ENCODE measurements around the gene CTNS.

Gene CTNS

DNA sequence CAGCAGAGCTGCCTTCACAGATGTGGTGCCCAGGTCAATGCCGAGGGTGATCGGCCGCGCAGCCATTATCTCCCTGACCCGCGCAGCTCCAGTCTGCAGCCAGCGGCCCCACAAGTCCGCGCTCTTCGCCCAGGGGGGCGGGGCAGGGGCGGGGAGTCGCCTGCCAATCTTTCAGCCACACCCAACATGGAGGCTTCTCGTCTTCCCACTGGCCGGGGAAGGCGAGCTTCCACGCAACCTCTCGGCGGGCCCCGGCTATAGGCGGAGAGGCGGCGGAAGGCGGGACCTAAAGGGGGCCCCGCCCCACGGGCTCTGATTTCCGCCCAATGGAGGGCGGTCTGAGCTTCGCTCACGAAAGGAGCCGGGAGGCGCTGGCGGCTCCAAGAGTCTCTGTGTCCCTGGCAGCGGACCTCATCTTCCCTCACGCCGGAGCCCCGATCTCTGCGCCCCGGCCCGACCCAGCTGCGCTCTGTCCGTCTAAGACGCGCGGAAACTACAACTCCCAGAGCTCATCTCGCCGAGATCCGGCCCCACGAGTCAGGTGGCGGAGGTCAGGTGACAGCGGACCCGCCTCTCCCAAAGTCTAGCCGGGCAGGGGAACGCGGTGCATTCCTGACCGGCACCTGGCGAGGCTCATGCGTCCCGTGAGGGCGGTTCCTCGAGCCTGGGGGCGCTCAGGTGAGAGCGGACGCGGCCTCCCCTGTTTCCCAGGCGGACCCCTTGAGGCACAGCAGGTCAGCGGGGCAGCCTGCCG, at the start of gene CTNS, which contains the start of gene SHPK:
Gene CTNS, plus strand, starts transcription at position 607 of the 754 bp plus-strand sequence. CDS start 3,447 bp downstream, outside the sequence.
Gene SHPK, minus strand, starts transcription at position 97 of the 754 bp plus-strand sequence. Its CDS starts 31 bp downstream, at position 66.
- peak; percentile 86 for DNase-seq

DNA sequence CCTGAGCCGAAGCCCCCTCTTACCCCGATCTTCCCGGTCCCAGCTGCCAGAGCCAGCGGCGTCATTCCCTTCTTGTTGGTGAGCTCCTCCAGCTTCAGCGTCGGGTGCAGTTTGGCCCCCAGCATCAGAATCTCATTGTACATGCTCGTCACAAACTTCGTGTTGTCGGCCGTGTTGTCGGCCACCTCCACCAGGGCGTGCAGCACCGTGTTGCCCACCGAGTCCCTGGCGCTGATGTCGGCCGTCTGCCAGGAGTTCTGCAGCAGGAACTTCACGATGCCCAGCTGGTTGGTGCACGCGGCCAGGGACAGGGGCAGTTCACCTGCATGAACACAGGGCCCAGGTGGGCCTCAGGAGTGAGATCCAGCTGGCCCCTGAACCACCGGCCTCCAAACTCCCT, 46.8 kb upstream of the CTNS start:
- no peak for DNase-seq

DNA sequence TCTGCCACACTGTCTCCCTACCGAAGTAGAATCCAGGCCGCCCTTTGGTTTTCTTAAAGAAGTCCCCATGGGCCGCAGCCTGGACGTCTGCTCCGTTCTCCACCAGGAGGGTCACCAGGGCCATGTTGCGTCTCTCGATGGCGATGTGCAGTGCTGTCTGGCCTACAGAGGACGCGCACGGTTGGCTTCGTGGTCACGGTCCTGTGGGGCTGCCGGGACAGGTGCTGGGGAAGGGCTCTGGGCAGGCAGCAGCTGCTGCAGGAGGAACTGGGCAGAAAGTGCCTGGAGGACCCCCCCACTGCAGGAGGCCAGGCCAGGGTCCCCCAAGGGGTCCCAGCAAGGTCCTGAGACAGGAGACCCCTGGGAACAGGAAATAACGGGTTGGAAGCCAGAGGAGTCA, 46.3 kb upstream of the CTNS start:
- DNase-seq, result no peak

DNA sequence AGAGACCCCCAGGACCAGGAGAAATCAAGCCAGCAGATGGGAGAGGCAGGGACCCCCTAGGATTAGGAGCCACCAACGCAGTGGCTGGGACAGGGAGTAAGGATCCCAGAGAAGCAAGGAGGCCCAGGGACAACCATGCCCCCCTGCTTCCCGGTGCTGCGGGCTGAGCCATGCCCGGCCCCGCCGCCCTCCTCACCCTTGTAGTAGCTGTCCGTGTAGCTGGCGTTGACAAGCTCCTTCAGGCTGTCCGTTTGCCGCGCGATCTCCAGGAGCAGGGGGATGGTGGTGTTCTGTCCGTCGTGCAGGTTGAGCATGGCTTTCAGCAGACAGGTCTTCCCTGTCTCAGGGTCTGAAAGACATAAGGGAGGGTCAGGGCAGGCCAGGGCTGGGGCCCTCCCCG, 45.8 kb upstream of the CTNS start:
- DNase-seq, result no peak

DNA sequence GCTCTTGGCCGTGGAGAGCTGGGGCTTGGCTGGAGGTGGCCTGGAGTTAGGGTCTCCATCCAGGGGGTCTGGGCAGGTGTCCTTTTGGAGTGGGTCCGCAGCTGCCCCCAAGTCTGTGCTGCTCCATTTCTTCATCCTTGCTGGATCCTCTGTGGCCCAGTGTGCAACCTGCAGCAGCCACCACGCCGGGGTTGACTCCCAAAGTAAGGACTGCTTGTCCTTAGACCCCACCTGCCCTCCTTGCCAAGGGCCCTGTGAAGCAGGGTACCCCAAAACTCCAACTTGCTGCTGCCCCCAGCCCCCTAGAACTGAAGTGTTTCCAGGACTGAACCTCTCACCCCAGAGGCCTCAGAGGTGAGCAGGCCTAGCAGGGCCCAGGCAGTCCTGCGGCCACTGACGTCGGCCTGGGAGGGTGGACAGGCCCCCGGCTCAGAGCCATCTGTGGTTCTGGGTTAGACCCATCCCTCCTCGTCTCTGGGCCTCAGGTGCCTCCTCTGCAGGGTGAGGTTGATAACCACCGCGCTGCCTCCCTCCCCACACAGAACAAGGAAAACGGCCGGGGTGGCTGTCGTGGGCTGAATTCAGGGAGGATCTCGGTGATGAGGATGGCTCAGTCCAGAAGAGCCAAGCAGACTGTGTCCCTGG, 44.2 kb upstream of the CTNS start:
- no peak for DNase-seq

DNA sequence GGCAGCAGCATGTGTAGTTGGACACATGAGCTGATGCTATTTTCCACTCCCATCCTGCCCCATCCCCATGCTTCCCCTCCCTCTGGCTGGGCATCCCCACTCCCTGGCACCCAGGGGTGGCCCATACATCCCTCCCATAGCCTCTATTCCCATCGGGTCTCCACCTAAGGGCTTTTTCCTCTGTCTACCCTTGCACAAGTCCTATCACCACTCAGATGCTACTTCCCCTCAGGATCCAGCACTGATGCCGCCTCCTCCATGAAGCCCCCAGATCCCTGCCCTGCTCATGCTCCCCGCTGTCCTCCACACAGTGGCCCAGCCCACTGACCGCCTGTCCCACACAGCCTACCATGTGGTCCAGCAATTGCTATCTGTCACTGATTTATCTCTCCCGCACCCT, 43.2 kb upstream of the CTNS start:
- DNase-seq, result no peak

DNA sequence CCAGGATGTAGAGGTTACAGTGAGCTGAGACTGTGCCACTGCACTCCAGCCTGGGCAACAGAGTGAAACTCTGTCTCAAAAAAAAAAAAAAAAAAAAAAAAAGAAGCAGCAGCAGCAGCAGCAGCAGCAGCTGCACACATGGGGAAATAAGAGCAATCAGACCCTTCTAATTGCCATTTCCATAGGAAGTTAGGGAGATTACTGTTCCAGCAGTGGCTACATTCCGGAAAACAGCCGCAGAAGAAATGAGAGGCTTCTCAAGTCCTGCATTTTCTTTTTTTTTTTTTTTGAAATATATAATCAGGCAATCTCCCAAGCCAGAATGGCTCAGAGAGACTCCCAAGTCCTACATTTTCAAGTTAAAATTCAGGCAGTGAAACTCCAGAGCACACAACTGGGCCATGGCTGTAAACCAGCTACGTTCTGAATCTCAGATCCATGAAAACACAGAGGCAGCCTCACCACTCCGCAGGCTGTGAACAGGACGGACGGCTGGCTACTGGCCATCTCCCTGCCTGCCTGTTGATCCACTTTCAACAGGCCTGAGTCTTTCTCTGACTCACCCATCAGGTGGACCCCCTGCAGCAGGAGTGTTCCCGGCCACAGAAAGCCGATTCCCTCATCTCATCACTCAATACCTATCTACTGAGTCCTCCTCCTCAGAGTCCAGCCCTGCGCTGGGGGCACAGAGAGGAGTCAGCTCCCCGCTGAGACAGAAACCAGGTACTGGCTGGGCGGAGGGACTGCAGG, 42.3 kb upstream of the CTNS start:
- DNase-seq, result no peak

DNA sequence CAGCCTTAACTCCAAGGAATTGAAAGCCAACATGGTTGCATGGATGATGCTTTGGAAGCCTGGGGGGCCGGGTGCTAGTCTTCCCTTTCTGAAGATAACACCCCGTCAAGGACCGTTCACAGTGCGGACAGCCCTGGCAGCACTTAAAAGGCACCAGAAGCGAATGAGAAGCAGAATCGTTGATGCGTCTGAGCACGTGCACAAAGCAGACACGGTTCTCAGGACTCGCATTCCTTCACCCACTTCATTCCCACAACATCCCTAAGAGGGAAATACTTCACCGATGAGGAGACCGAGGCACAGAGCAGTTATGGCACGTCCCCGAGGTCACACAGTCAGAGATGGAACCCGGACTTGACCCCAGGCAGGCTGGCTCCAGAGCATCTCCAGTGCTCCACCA, 41.6 kb upstream of the CTNS start:
- DNase-seq, result no peak

DNA sequence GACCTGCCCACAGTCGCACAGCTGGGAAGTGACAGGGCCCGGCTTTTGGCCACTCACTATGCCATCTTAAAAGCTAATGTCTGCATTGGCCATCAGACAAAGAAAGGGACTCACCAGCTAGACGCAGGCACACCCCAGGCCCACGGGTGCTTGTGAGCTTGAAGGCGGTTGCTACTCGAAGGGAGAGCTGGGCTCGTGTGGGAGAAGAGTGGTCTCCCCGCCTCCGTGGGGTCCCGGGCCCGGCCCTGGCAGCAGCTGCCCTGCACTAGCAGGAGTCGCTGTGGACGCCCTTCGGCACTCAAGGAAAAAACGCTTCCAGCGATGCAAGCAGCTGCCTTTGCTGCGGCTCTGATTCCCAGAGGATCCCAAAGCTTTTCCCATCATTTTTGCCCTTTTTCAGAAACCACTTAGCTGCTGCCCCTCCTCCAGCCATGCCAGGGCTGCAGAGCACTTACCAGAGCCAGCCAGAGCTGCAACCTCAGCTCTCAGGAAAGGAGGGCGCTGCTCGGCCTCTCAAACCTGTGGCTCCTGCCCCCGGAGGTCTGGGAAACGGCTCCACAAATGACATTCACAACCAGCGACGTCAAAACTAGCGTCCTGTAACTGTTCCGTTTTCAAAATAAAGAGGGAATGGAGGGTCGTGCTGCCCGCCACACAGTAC, 39.6 kb upstream of the CTNS start:
- DNase-seq, result no peak

DNA sequence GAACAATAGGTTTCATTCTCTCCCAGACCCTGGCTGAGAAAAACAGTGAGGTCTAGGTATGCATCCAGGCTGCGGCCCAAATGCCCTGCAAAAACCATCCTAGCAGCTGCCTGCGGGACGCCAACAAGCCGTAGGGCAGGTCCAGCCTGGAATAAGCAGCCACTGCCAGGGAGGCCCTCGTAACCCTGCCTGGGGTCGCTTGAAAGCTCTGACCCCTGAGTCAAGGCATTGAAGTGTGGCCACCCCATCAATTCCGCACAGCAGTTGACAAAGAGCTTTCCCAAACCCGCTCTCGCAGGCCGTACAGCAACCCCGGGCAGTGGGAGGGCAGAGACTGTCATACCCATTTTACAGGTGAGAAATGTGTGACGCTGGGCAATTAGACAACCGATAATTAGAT, 38.5 kb upstream of the CTNS start:
- DNase-seq, result no peak

DNA sequence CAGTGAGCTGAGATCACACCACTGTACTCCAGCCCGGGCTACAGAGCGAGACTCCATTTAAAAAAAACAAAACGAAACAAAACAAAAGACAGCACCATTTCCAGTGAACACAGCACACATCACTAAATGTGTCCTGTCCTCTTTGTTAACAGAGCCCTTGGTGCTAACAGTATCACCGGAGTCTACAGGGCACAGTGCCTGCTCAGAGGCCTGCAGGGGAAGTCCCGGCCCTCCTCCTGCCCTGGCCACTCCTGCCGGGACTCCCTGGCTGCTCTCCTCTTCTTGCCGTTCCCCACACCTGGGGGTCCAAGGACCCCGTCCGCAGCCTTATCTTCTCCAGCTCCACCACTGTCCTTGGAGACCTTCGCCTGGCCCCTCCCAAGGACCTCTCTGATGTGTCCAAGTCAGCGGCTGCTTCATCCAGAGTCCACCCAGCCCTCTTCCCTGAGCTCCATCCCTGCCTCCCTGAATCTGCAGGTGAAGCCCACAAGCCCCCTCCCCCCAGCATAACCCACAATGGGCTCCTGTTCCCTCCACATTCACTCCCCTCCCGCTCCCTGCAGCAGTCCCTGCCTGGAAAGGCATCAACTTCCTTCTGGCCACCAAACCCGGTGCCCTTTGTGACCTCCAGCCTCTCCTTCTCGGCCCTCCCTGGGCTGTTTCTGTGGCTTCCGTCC, 35.9 kb upstream of the CTNS start:
- DNase-seq, result no peak

DNA sequence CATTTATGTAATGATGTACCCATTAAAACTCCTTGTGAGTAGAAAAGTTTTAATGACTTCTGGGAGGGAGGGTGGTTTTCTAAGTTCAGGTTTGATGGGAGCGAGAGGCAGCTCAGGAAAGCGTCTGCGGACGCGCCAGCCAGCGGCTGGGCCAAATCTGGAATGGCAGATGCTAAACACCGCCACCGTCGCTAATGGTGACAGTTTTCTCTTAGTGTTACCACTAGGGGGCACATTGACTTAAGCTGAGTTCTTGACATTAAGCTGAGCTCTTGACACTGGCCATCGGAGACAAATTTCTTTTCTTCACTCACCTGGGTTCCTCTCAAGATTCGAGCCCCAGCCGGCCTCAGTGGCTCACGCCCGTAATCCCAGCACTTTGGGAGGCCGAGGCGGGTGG, 34.1 kb upstream of the CTNS start:
- DNase-seq, result no peak

DNA sequence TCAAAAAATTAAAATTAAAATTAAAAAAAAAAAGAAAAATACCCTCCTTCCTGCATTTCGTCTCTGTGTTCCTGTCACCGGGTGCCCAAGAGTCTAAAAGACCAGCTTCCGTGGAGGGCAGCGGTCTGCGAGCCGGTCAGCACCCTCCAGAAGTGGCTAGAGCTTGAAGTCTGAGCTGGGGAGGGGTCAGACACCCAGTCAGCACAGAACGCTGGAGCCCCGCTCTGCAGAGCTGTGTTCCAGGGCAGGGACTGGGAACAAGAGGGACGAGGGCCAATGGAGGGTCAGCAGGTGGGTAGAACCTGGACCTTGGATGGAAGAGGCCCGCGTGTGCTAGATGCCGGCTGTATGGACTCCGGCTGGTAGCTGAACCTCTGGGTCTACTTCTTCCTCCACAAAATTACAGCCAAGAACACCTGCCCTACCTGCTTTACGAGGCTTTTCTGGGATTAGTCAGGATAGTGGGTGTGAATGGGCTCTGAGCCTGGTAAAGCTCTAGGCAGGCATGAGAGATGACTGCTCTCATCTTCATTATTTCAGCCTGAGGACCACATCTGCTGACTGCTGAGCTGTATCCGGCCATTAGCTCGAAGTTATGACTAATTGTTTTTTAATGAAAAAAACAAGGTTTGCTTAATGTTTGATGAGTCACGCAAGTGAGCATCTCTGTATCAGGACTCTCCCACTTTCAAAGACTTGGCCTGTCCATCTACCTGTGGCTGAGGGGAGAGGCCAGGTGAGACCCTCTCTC, 33.3 kb upstream of the CTNS start:
- no peak for DNase-seq

DNA sequence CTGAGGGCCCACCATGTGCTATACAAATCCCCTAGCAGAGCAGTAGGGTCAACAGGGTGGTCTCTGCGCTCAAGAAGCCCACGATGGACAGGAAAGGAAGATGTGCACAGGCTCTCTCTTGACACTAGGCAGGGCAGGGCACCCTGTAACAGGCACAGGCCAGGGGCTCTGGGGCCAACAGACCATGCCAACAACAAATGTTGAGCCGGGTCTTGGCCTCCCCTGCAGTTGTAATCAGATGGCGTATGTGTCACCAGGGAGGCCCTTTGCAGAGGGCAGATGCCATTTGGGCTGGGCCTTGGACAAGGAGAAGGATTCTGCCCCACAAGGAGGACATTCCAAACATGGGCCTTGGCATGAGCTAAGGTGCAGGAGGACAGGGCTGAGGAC, 32.7 kb upstream of the CTNS start:
- DNase-seq, result no peak

DNA sequence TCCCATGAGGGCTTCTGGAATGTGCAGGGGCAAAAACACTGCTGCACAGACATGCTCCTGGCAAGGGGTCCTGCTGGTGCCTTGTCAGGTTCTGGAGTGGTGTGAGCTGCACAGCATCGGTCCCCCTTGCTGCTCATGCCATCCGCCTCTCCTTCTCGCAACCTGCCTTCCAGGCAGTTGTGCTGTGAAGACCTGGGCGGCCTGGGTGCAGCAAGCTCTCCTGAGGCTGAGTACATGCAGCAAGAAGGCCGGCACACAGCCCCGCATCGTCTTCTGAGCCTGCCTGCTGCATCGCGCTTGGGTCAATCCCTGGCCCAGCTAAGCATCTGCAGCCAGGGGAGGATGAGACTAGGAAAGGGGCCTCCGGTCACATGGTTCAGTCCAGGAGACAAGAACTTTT, 26.9 kb upstream of the CTNS start:
- DNase-seq, result no peak

DNA sequence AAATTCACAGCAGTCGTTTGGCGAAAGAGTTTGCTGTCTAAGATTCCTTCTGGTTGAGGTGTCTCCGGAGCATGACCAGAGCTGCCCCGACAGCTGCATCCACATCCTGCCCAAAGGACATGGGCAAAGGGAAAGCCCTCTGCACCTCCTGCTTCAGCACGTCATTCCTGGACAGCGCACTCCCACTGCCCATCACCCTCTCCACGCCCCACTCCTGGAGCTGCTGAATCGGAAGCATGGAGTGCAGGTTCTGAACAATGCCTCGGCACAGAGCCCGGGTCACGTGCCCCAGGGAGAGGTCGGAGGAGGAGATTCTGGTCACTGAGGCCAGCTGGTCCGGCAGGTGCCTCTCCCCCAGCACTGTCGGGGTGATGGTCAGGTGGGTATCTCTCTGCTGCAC, 26.0 kb upstream of the CTNS start:
- DNase-seq, result no peak

DNA sequence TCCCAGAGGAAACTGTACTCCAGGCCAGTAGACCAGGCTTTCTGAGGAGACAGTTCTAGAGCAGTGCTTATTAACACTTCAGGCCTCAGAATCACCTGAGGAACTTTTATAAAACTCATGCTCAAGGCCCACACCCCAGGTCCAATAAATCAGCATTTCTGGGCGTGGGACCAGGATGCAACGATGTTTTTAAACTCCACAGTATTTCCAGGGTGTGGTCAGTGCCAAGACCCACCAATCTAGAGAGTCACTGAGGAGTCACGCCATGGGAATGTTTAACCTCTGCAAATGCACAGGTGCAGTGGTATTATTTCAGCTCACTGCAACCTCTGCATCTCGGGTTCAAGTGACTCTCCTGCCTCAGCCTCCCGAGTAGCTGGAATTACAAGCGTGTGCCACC, 23.4 kb upstream of the CTNS start:
- DNase-seq, result no peak

DNA sequence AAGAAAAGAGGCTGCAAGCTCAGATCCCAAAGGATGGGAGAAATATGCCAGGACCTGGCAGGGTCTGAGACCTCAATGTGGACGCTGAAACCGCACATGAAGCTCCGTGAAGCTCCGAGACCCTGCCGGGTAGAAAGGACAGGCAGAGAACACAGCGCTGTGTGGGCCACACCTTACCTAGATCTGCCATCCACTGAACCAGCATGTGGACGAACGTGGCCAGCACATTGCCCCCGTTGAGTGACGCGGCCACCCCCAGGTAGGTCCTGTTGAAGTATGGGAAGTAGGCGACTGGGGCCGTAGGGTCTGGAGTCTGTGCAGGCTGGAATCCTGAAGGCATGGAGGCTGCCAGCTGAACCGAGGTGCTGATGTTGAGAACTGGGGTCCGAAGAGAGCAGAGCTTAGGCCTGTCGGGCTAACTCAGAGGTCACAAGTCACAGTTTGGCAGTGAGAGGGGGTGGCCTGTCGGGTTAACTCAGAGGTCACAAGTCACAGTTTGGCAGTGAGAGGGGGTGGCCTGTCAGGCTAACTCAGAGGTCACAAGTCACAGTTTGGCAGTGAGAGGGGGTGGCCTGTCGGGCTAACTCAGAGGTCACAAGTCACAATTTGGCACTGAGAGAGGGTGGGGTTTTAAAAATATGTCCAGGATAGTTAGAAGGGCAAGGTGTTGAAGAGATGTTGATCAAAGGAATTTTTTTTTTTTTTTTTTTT, 21.2 kb upstream of the CTNS start:
- no peak for DNase-seq

DNA sequence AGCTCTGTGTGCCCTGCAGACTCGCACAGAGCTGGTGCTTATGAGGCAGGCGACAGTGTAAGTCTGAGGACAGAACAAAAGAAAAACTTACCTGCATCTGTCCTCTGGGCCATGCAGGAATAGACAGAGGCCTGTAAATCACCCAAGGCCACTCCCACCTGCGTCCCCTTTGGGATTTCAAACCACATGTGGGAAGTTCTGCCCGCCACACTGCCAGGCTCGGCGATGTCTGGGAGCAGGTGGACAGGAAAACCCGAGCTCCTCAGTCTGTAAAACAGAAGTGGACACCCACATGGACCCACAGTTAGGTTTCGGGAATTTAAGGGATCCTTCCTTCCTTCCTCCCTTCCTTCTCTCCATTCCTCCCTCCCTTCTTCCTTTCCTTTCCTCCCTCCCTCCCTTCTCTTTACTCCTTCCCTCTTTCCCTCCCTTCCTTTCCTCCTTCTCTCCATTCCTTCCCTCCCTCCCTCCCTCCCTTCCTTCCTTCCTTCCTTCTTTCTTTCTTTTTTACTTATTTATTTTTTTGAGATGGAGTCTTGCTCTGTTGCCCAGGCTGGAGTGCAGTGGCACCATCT, 15.3 kb upstream of the CTNS start:
- no peak for DNase-seq

DNA sequence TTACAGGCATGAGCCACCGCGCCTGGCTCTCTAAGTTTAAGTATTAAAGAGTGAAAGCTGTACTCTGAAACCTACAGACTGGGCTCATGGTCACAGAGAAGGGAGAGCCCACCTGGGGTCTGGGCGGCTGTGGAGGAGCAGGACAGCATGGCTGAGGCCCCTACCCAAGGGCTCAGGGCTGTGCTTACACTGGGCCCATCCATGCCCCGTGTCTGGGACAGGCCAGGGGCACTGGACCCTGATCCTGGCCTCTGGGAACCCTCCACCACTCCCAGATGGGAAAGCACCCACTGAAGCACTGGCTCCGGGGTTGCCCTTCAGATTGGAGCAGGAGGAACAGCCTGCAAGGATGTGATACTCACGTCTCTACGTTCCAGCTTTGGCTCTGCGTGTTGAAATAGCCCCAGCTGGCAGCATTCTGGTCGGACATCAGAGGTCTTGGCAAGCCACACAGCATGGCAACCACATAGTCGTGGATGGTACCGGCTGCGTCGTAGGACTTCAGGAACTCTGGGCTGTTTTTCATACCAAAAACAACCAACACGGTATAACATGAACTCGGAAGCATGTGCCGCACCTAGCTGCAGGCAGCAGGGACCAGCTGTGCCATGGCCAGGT, 13.5 kb upstream of the CTNS start:
- DNase-seq, result no peak

Data from NCI-H2029 (cell line).